Esophagus muscularis mucosa (tissue), 3 donors: ENCODE results near the gene CCDC9B.

Experiments
- POLR2A ChIP-seq: fragments of 450-650 bp; IDR thresholded peaks from one replicate; pipeline ENCODE4 v1.6.1; 2017; ENCODE audit warnings: antibody characterized with exemption, moderate library complexity, mild to moderate bottlenecking, low read depth
- POLR2AphosphoS5 ChIP-seq, 2 donors: sonication (generic); formaldehyde crosslinking; IDR thresholded peaks; one replicate each; pipeline ENCODE4 v1.6.1; 2017; ENCODE audit warnings: antibody characterized with exemption in 2 of 2
- TF ChIP-seq, protein P1 (sequence below), 3 experiments: fragments of 200-600 bp in 2 of 3; fragments of 450-650 bp in 1 of 3; sonication (generic) in 2 of 3; IDR thresholded peaks; one replicate each; pipeline ENCODE4 v1.5.1; 2017 to 2019; ENCODE audit warnings: antibody characterized with exemption in 3 of 3, mild to moderate bottlenecking in 2 of 3, moderate library complexity in 1 of 3

DNA sequence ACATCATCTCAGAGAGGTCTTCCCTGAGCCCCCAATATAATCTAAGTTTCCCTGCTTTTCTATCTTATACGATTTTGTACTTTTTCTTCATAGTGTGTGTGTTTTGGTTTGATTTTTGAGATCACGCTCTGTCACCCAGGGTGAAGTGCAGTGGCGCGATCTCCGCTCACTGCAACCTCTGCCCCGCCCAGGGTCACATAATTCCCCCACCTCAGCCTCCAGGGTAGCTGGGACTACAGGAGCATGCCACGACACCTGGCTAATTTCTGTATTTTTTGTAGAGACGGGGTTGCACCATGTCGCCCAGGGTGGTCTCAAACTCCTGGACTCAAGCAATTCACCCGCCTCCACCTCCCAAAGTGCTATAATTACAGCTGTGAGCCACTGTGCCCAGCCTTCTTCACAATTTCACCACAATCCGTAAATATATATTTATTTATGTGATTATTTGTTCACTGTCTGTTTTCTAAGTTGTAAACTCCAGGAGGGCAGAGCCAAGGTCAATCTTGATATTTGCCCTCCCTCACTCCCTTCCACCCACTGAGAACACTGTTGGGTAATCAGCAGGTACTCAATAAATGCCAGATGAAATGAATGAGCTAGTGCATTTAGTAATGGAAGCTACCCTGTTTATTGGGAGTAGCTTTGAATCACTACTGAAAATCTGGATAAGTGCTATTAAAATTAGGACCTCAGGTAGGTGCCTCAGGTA, 41.2 kb upstream of the CCDC9B start:
- TF ChIP-seq, protein P1, sequence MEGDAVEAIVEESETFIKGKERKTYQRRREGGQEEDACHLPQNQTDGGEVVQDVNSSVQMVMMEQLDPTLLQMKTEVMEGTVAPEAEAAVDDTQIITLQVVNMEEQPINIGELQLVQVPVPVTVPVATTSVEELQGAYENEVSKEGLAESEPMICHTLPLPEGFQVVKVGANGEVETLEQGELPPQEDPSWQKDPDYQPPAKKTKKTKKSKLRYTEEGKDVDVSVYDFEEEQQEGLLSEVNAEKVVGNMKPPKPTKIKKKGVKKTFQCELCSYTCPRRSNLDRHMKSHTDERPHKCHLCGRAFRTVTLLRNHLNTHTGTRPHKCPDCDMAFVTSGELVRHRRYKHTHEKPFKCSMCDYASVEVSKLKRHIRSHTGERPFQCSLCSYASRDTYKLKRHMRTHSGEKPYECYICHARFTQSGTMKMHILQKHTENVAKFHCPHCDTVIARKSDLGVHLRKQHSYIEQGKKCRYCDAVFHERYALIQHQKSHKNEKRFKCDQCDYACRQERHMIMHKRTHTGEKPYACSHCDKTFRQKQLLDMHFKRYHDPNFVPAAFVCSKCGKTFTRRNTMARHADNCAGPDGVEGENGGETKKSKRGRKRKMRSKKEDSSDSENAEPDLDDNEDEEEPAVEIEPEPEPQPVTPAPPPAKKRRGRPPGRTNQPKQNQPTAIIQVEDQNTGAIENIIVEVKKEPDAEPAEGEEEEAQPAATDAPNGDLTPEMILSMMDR (IDR thresholded peaks at IDR 0.05): no peak
- TF ChIP-seq POLR2AphosphoS5 (IDR thresholded peaks at IDR 0.05): no peak
- no peak for TF ChIP-seq POLR2A
